ENCODE data around the gene APOC1. TPM values are rescaled to one million over a fixed set of nuclear protein-coding genes. Genes with fewer than 3 reads are reported as not detected.

APOC1 gene
- total and polyA plus RNA-seq, 2 donors (not counting 1 experiment from before 2014, with no cell fraction given) = 2.3 to 2.6 TPM

GRCh38 chr19:44892932-44893331 is 21.5 kb upstream of the APOC1 start:
- H4K20me1 ChIP-seq (ENCODE audit: control insufficient read depth, extremely low read depth, insufficient read depth, low read length) = no peaks in the 10 kb centered on the region
- H3K4me1 ChIP-seq (ENCODE audit: control insufficient read depth, extremely low read depth, insufficient read depth, low read length) = peaks cover 15% of the 10 kb centered on the region
- H3K9me3 ChIP-seq (ENCODE audit: control insufficient read depth, insufficient read depth, low read depth, low read length) = no peaks in the 10 kb centered on the region
- no peak overlapping the region for H3K27ac ChIP-seq (ENCODE audit: insufficient read depth, low read length)
- peaks cover 23% of the 10 kb centered on the region for H3K36me3 ChIP-seq (ENCODE audit: control insufficient read depth, insufficient read depth, low read length)
- no peak for DNase-seq (ENCODE audit: low read depth in 2 of 2)
- H3K4me3 ChIP-seq (replicated peaks in 1 of 4; ENCODE audit: control extremely low read depth in 1 of 4, insufficient read depth in 1 of 4, low read depth in 3 of 4, low read length in 4 of 4) = no peak overlapping the region
- no peak overlapping the region for H3K4me2 ChIP-seq (ENCODE audit: extremely low read depth, insufficient read depth, low read length)
- H3K79me2 ChIP-seq (ENCODE audit: control insufficient read depth, insufficient read depth, low read length) = peaks cover 27% of the 10 kb centered on the region
- H3K9ac ChIP-seq (ENCODE audit: insufficient read depth, low read length) = no peak overlapping the region
- H3K27me3 ChIP-seq (ENCODE audit: control insufficient read depth, insufficient read depth, low read length) = no peaks in the 10 kb centered on the region
- no peak overlapping the region for H2AFZ ChIP-seq (ENCODE audit: low read length)
- TF ChIP-seq EZH2 (IDR thresholded peaks at IDR 0.05; ENCODE audit: low read length, missing control alignments) (no peak), CTCF (conservative IDR thresholded peaks at IDR 0.05 in 1 of 2, IDR thresholded peaks at IDR 0.05 in 1 of 2; ENCODE audit: low read depth in 1 of 2, low read length in 2 of 2) (no peak)

GRCh38 chr19:44893332-44894051 is 20.9 kb upstream of the APOC1 start:
- Histone ChIP-seq H3K4me2 (ENCODE audit: extremely low read depth, insufficient read depth, low read length) (no peak overlapping the region), H3K27ac (ENCODE audit: insufficient read depth, low read length) (no peak overlapping the region), H3K9me3 (ENCODE audit: control insufficient read depth, insufficient read depth, low read depth, low read length) (no peaks in the 10 kb centered on the region), H3K4me3 (replicated peaks in 1 of 4; ENCODE audit: control extremely low read depth in 1 of 4, insufficient read depth in 1 of 4, low read depth in 3 of 4, low read length in 4 of 4) (no peak overlapping the region), H4K20me1 (ENCODE audit: control insufficient read depth, extremely low read depth, insufficient read depth, low read length) (no peaks in the 10 kb centered on the region), H3K79me2 (ENCODE audit: control insufficient read depth, insufficient read depth, low read length) (peaks cover 27% of the 10 kb centered on the region), H3K9ac (ENCODE audit: insufficient read depth, low read length) (no peak overlapping the region), H3K4me1 (ENCODE audit: control insufficient read depth, extremely low read depth, insufficient read depth, low read length) (peaks cover 15% of the 10 kb centered on the region), H2AFZ (ENCODE audit: low read length) (no peak overlapping the region), H3K27me3 (ENCODE audit: control insufficient read depth, insufficient read depth, low read length) (no peaks in the 10 kb centered on the region), H3K36me3 (ENCODE audit: control insufficient read depth, insufficient read depth, low read length) (peaks cover 21% of the 10 kb centered on the region)
- DNase-seq (ENCODE audit: low read depth in 2 of 2) = no peak
- TF ChIP-seq CTCF (conservative IDR thresholded peaks at IDR 0.05 in 1 of 2, IDR thresholded peaks at IDR 0.05 in 1 of 2; ENCODE audit: low read depth in 1 of 2, low read length in 2 of 2) (no peak), EZH2 (IDR thresholded peaks at IDR 0.05; ENCODE audit: low read length, missing control alignments) (no peak)

GRCh38 chr19:44894052-44894400 is 20.4 kb upstream of the APOC1 start:
- Histone ChIP-seq H3K4me3 (replicated peaks in 1 of 4; ENCODE audit: control extremely low read depth in 1 of 4, insufficient read depth in 1 of 4, low read depth in 3 of 4, low read length in 4 of 4) (no peak overlapping the region), H4K20me1 (ENCODE audit: control insufficient read depth, extremely low read depth, insufficient read depth, low read length) (no peaks in the 10 kb centered on the region), H3K9ac (ENCODE audit: insufficient read depth, low read length) (no peak overlapping the region), H3K9me3 (ENCODE audit: control insufficient read depth, insufficient read depth, low read depth, low read length) (no peaks in the 10 kb centered on the region), H2AFZ (ENCODE audit: low read length) (no peak overlapping the region), H3K4me2 (ENCODE audit: extremely low read depth, insufficient read depth, low read length) (no peak overlapping the region), H3K27me3 (ENCODE audit: control insufficient read depth, insufficient read depth, low read length) (no peaks in the 10 kb centered on the region), H3K79me2 (ENCODE audit: control insufficient read depth, insufficient read depth, low read length) (peaks cover 27% of the 10 kb centered on the region), H3K4me1 (ENCODE audit: control insufficient read depth, extremely low read depth, insufficient read depth, low read length) (peaks cover 15% of the 10 kb centered on the region), H3K27ac (ENCODE audit: insufficient read depth, low read length) (no peak overlapping the region), H3K36me3 (ENCODE audit: control insufficient read depth, insufficient read depth, low read length) (peaks cover 21% of the 10 kb centered on the region)
- no peak for TF ChIP-seq EZH2 (IDR thresholded peaks at IDR 0.05; ENCODE audit: low read length, missing control alignments)
- no peak for TF ChIP-seq CTCF (conservative IDR thresholded peaks at IDR 0.05 in 1 of 2, IDR thresholded peaks at IDR 0.05 in 1 of 2; ENCODE audit: low read depth in 1 of 2, low read length in 2 of 2)
- no peak for DNase-seq (ENCODE audit: low read depth in 2 of 2)
